GM18909 (cell line): Measurements from ENCODE around the gene AIM2.
"Not testable (repeated sequence)": the region's sequence is repeated elsewhere in the genome, so short reads cannot be mapped to it uniquely, and the experiment has no call there.

Source experiments
- ATAC-seq: cut with Tn5 transposase; IDR thresholded peaks from one replicate; pipeline ENCODE4 v1.9.1; 2021; ENCODE audit warnings: mild to moderate bottlenecking; ENCODE audit not compliant: unreplicated experiment, poor library complexity

AIM2 gene

GRCh38 chr1:159026841-159027240 lies 49.7 kb downstream of the AIM2 start:
- ATAC-seq: not testable (repeated sequence)

GRCh38 chr1:159025043-159025442 lies 51.5 kb downstream of the AIM2 start:
- ATAC-seq: no peak

GRCh38 chr1:159023723-159024122 lies 52.8 kb downstream of the AIM2 start:
- no peak for ATAC-seq

- peak; percentile 94 for ATAC-seq
Measured at GRCh38 chr1:159015440-159015909, 61.1 kb downstream of the AIM2 start.

DNA sequence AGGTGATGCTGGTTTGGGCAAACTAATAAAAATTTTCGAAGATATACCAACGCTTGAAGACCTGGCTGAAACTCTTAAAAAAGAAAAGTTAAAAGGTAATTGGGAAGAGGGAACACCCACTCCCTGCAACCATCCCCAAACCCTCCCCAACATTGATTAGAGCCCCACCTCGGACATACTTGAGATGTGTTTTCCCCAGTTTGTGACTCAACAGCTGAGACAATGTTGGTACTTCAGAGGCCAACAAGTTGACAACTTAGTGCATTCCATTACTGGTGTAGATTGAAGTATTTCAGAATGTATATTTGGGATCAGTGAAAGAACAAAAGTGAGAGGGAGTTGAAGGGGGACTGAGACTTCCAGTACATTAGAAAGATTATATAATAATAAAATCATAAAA lies 61.7 kb downstream of the AIM2 start:
- no peak for ATAC-seq

- ATAC-seq: no peak
Measured at GRCh38 chr1:159014003-159014571, 62.5 kb downstream of the AIM2 start.

DNA sequence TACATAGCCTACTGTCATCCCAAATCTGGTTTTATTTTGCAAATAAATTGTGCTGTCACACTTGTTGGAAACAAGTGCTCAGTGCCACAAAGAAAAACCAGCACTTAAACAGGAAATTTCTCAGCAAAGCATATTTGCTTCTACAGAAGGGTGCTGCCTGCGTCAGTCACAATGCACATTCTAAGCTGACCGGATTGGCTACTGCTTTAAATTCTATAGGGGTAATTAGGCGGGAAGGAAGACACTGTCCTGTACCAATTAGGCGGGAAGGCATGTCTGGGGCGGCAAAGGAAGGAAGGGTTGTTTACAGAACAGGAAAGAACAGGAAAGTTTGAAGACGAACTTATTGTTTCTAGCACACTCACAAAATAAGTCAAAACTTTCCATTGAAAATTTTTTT lies 64.1 kb downstream of the AIM2 start:
- peak; percentile 46 for ATAC-seq
